ENCODE data around the gene DTL.

Gene DTL

GRCh38 chr1:212042436-212042835, 6.9 kb downstream of the DTL start:
- TF ChIP-seq YY1 (IDR thresholded peaks at IDR 0.05; ENCODE audit: low read depth) (no peak), REST (IDR thresholded peaks at IDR 0.05; ENCODE audit: low read depth) (no peak), TCF12 (IDR thresholded peaks at IDR 0.05; ENCODE audit: low read depth) (no peak), ZBTB7A (IDR thresholded peaks at IDR 0.05; ENCODE audit: low read depth) (no peak), NFIC (IDR thresholded peaks at IDR 0.05) (no peak), TEAD4 (IDR thresholded peaks at IDR 0.05) (no peak), CREB1 (IDR thresholded peaks at IDR 0.05; ENCODE audit: low read depth) (no peak), RAD21 (IDR thresholded peaks at IDR 0.05; ENCODE audit: low read depth) (no peak)
- TF ChIP-seq, protein P1, sequence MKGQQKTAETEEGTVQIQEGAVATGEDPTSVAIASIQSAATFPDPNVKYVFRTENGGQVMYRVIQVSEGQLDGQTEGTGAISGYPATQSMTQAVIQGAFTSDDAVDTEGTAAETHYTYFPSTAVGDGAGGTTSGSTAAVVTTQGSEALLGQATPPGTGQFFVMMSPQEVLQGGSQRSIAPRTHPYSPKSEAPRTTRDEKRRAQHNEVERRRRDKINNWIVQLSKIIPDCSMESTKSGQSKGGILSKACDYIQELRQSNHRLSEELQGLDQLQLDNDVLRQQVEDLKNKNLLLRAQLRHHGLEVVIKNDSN (IDR thresholded peaks at IDR 0.05) = no peak

GRCh38 chr1:212044851-212045250, 9.3 kb downstream of the DTL start:
- TF ChIP-seq TCF12 (IDR thresholded peaks at IDR 0.05; ENCODE audit: low read depth) = no peak

DNA sequence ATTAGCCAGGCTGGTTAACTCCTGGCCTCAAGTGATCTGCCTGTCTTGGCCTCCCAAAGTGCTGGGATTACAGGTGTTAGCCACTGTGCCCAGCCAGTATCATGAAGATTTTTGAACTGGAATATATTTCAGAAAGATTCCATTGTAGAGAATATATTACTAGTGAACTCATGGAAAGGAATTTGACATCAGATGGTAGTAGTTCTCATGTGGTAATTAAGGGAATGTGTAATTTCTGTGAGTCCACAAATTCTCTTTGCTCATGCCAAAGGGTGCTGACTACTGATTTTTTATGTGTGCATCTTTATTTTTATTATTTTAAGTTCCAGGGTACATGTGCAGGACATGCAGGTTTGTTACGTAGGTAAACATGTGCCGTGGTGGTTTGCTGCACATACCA, 10.4 kb downstream of the DTL start:
- TF ChIP-seq EGR1 (IDR thresholded peaks at IDR 0.05) (no peak), REST (IDR thresholded peaks at IDR 0.05; ENCODE audit: low read depth) (no peak), CEBPB (IDR thresholded peaks at IDR 0.05) (no peak), YY1 (IDR thresholded peaks at IDR 0.05; ENCODE audit: low read depth) (no peak), EP300 (IDR thresholded peaks at IDR 0.05; ENCODE audit: borderline replicate concordance) (no peak), RAD21 (IDR thresholded peaks at IDR 0.05; ENCODE audit: low read depth) (no peak), TCF12 (IDR thresholded peaks at IDR 0.05; ENCODE audit: low read depth) (no peak), MAX (IDR thresholded peaks at IDR 0.05) (no peak), NFIC (IDR thresholded peaks at IDR 0.05) (no peak), ZBTB7A (IDR thresholded peaks at IDR 0.05; ENCODE audit: low read depth) (no peak), TAF1 (IDR thresholded peaks at IDR 0.05; ENCODE audit: low read depth) (no peak), TEAD4 (IDR thresholded peaks at IDR 0.05) (no peak), FOXM1 (IDR thresholded peaks at IDR 0.05; ENCODE audit: borderline replicate concordance, low read depth) (no peak)
- TF ChIP-seq, protein P1 (IDR thresholded peaks at IDR 0.05) = no peak

DNA sequence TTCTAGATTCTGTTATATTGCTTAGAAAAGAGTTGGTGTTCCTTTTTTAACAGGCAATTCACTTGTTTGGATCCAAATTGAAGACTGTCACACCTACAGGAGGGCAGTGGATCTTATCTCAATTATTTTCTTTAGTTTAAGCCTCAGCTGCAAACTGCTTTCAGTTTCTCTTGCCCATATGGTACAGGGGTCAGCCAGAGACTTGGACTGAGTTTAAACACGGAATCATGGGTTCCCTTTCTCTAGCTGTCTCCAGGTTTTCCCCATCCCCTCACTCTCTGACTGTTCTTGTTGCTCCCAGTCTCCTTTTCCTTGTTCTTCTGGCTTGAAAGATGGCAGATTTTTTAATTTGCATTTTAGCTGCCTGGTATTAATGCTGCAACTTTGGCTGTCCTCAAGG, 18.4 kb downstream of the DTL start:
- TF ChIP-seq CEBPB (IDR thresholded peaks at IDR 0.05) = no peak
- no peak for TF ChIP-seq TCF12 (IDR thresholded peaks at IDR 0.05; ENCODE audit: low read depth)
- TF ChIP-seq RAD21 (IDR thresholded peaks at IDR 0.05; ENCODE audit: low read depth) = no peak
- TF ChIP-seq ZBTB7A (IDR thresholded peaks at IDR 0.05; ENCODE audit: low read depth) = no peak
- TF ChIP-seq REST (IDR thresholded peaks at IDR 0.05; ENCODE audit: low read depth) = no peak
- TF ChIP-seq CREB1 (IDR thresholded peaks at IDR 0.05; ENCODE audit: low read depth) = no peak
- no peak for TF ChIP-seq TAF1 (IDR thresholded peaks at IDR 0.05; ENCODE audit: low read depth)
- TF ChIP-seq EGR1 (IDR thresholded peaks at IDR 0.05) = no peak
- no peak for TF ChIP-seq TEAD4 (IDR thresholded peaks at IDR 0.05)
- no peak for TF ChIP-seq YY1 (IDR thresholded peaks at IDR 0.05; ENCODE audit: low read depth)
- no peak for TF ChIP-seq FOXM1 (IDR thresholded peaks at IDR 0.05; ENCODE audit: borderline replicate concordance, low read depth)
- TF ChIP-seq EP300 (IDR thresholded peaks at IDR 0.05; ENCODE audit: borderline replicate concordance) = no peak
- no peak for TF ChIP-seq NFIC (IDR thresholded peaks at IDR 0.05)
- TF ChIP-seq, protein P1 (IDR thresholded peaks at IDR 0.05) = no peak
- TF ChIP-seq MAX (IDR thresholded peaks at IDR 0.05) = no peak
